ENCODE results near the gene ANKAR. TPM values are rescaled to one million over a fixed set of nuclear protein-coding genes. Genes with fewer than 3 reads are reported as not detected.
A peak's percentile ranks its signal among the peaks of the same experiment; 100 is the strongest.
"Not testable (repeated sequence)": the region's sequence is repeated elsewhere in the genome, so short reads cannot be mapped to it uniquely, and the experiment has no call there.

Gene ANKAR
- total and polyA plus RNA-seq, 12 donors = 0.64 to 9.3 (median 5.6) TPM

DNA sequence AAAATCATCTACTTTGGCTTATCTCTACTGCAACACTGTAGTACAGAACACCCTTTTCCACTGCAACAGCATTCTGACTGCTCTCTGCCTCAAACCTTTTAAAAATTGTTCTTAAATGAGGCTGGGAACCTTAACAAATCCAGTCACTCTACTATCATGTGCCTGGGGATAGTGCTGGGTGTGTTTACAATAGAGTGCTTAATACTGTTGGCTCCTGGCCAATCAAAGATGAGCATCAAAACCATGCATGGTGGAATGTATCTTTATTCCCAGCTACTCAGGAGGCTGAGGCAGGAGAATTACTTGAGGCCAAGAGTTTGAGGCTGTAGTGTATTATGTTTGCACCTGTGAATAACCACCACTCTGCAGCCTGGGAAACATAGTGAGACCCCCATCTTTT is 7.4 kb downstream of the ANKAR start:
- no peak overlapping the region for H3K4me3 ChIP-seq
- H3K27ac ChIP-seq = no peak overlapping the region
- intact Hi-C loops (cut with DNase I) = no loop called here
- peaks cover 0 to 32% (median 11%) of the 10 kb centered on the region in 9 donors for H3K4me1 ChIP-seq
- TF ChIP-seq, protein P1, sequence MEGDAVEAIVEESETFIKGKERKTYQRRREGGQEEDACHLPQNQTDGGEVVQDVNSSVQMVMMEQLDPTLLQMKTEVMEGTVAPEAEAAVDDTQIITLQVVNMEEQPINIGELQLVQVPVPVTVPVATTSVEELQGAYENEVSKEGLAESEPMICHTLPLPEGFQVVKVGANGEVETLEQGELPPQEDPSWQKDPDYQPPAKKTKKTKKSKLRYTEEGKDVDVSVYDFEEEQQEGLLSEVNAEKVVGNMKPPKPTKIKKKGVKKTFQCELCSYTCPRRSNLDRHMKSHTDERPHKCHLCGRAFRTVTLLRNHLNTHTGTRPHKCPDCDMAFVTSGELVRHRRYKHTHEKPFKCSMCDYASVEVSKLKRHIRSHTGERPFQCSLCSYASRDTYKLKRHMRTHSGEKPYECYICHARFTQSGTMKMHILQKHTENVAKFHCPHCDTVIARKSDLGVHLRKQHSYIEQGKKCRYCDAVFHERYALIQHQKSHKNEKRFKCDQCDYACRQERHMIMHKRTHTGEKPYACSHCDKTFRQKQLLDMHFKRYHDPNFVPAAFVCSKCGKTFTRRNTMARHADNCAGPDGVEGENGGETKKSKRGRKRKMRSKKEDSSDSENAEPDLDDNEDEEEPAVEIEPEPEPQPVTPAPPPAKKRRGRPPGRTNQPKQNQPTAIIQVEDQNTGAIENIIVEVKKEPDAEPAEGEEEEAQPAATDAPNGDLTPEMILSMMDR (IDR thresholded peaks at IDR 0.05) = no peak
- H3K36me3 ChIP-seq = no peaks in the 10 kb centered on the region
- DNase-seq (no peak), ATAC-seq (no peak)
- peaks cover 0 to 21% (median 6%) of the 10 kb centered on the region in 11 donors for H3K9me3 ChIP-seq
- H3K27me3 ChIP-seq = no peaks in the 10 kb centered on the region

DNA sequence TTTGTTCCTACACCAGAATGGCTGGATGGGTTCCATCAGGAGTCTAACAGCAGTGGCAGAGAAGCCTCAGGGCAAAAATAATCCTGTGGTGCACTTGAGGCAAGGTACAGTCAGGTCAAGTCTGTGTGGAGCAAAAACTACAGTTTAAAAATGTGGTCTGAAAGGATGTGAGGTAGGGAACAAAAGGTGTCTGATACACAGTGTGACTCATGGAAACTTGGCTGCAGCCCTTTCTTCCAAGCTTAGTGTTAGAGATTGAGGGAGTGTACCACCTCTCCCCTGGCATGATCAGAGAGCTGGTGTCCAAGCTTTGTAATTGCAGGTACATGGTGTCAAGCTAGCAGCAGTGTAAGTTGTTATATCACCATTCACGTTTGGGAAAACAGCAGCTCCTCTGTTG is 8.9 kb downstream of the ANKAR start:
- intact Hi-C loops (cut with DNase I) = no loop called here
- no peak overlapping the region for H3K27ac ChIP-seq
- TF ChIP-seq, protein P1 (IDR thresholded peaks at IDR 0.05) = no peak
- 52 to 54% methylated on average over 1 of the region's 1 CpG for WGBS, 2 donors
- DNase-seq (no peak), ATAC-seq (peak in 1 of 8 donors; percentile 47)
- H3K4me1 ChIP-seq = peaks cover 0 to 32% (median 11%) of the 10 kb centered on the region in 9 donors
- peaks cover 0 to 15% (median 5%) of the 10 kb centered on the region in 11 donors for H3K9me3 ChIP-seq
- H3K27me3 ChIP-seq = no peaks in the 10 kb centered on the region
- H3K36me3 ChIP-seq = no peaks in the 10 kb centered on the region
- no peak overlapping the region for H3K4me3 ChIP-seq

DNA sequence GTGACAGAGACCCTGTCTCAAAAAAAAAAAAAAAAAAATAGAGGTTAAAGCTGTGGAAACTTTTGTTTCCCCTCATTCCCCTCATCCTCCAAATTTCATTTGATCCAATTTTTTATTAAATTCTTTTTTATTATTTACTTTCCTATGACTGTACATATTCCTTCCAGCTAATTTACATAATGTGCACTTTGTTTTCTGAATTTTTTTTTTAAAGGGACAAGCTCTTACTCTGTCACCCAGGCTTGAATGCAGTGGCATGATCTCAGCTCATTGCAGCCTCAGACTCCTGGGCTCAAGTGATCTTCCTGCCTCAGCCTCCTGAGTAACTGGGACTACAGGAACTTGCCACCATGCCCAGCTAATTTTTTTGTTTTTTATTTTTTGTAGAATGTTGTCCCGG is 10.3 kb downstream of the ANKAR start:
- no peak for ATAC-seq
- no peak for DNase-seq
- peaks cover 0 to 24% (median 11%) of the 10 kb centered on the region in 9 donors for H3K4me1 ChIP-seq

DNA sequence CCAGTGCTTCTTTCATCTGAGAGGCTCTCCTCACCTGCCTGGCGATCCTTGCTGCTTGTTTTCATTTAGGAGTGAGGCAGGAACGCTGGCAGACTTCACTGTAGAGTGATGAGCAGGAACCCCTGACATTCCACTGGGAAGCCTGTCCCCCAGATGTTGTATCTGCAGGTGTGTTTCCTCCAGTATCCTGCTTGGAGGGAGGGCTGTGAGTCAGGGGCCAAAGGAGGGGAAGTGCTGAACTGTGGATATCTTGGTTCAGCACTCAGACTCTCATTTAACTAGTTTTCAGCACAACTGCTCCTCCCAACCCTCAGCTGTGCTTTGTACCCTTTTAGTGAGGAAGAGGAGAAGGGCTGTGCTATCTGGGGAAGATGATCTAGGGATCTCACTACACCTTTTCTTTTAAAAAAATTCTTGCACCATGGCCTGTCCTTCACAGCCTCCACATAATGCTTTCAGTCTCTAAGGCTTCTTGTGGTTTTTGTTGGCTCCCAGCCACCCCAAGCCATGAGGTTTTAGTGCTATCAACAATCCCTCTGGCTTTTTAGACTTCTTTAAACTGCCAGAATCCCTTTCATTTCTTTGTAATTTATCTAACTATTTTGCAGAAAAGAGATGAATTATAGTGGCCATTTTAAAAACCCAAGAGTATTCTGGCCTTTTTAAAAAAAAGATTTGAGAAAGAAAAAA is 11.2 kb downstream of the ANKAR start:
- DNase-seq = no peak
- WGBS, 2 donors = 65 to 75% methylated on average over 2 of the region's 2 CpGs

More for the DNA sequence above, 10.3 kb downstream of the ANKAR start:
- TF ChIP-seq, protein P1 (IDR thresholded peaks at IDR 0.05) = no peak
- Histone ChIP-seq H3K36me3 (peaks cover 0 to 3% (median 0%) of the 10 kb centered on the region in 9 donors), H3K27ac (no peak overlapping the region), H3K9me3 (peaks cover 0 to under 1% (median 0%) of the 10 kb centered on the region in 11 donors), H3K27me3 (no peaks in the 10 kb centered on the region), H3K4me3 (no peak overlapping the region)
- WGBS, 2 donors = 49 to 56% methylated on average over 1 of the region's 1 CpG
- intact Hi-C loops (cut with DNase I) = no loop called here

DNA sequence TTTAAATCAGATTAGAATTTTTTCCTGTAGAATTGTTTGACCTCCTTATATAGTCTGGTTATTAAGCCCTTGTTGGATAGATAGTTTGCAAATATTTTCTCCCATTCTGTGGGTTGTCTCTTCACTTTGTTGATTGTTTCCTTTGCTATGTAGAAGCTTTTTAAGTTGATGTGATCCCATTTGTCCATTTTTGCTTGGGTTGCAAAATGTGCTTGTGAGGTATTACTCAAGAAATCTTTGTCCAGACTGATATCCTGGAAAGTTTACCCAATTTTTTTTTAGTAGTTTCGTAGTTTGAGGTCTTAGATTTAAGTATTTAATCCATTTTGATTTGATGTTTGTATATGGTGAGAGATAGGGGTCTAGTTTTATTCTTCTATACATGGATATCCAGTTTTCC is 13.3 kb downstream of the ANKAR start:
- 90 to 97% methylated on average over 1 of the region's 1 CpG for WGBS, 2 donors
- H3K4me3 ChIP-seq; DNase-seq; intact Hi-C loops (cut with DNase I); ATAC-seq; H3K27me3 ChIP-seq; H3K9me3 ChIP-seq; H3K27ac ChIP-seq: not testable (repeated sequence)
- Histone ChIP-seq H3K36me3 (peaks cover 0 to 30% (median 0%) of the 10 kb centered on the region in 9 donors), H3K4me1 (peaks cover 0 to 18% (median 11%) of the 10 kb centered on the region in 9 donors)

More for the DNA sequence above, 11.2 kb downstream of the ANKAR start:
- peaks cover 0 to 12% (median 0%) of the 10 kb centered on the region in 9 donors for H3K36me3 ChIP-seq
- no peak overlapping the region for H3K27ac ChIP-seq
- intact Hi-C loops (cut with DNase I) = no loop called here
- H3K4me1 ChIP-seq = peaks cover 0 to 18% (median 11%) of the 10 kb centered on the region in 9 donors
- ATAC-seq = peak in 4 of 8 donors; percentile 24 to 52 (median 36)
- TF ChIP-seq, protein P1 (IDR thresholded peaks at IDR 0.05) = no peak
- no peaks in the 10 kb centered on the region for H3K9me3 ChIP-seq
- H3K4me3 ChIP-seq = no peak overlapping the region
- H3K27me3 ChIP-seq = no peaks in the 10 kb centered on the region
